Mesodermal cell (in vitro differentiated cells): Measurements from ENCODE around the gene UIMC1.

Experiments
- H3K27ac ChIP-seq: 2 replicates; pipeline ENCODE4 v1.7.0; 2013; ENCODE audit warnings: mild to moderate bottlenecking, low read depth, low read length, moderate library complexity; ENCODE audit not compliant: severe bottlenecking
- H3K36me3 ChIP-seq: 2 replicates; pipeline ENCODE4 v1.7.1; 2013; ENCODE audit warnings: mild to moderate bottlenecking, low read length, moderate library complexity; ENCODE audit not compliant: control insufficient read depth, insufficient read depth
- H3K4me1 ChIP-seq: one replicate; pipeline ENCODE4 v1.7.1; 2013; ENCODE audit warnings: mild to moderate bottlenecking, low read length; ENCODE audit not compliant: insufficient read depth, control insufficient read depth, poor library complexity, severe bottlenecking
- H3K4me3 ChIP-seq: 2 replicates; pipeline ENCODE4 v1.7.0; 2013; ENCODE audit warnings: low read length, control low read depth, mild to moderate bottlenecking; ENCODE audit not compliant: insufficient read depth, poor library complexity, severe bottlenecking; ENCODE audit errors: extremely low read depth
- H3K9me3 ChIP-seq: 2 replicates; pipeline ENCODE4 v1.7.1; 2013; ENCODE audit warnings: mild to moderate bottlenecking, low read length, moderate library complexity; ENCODE audit not compliant: control insufficient read depth
- WGBS, 2 experiments: methylation state at CpG; one replicate each; pipeline ENCODE4 v1.1.5; 2013; ENCODE audit warnings: missing lambda C conversion rate in 2 of 2; ENCODE audit not compliant: insufficient coverage in 2 of 2; 5-methylcytosine and 5-hydroxymethylcytosine counted together

UIMC1 gene

DNA sequence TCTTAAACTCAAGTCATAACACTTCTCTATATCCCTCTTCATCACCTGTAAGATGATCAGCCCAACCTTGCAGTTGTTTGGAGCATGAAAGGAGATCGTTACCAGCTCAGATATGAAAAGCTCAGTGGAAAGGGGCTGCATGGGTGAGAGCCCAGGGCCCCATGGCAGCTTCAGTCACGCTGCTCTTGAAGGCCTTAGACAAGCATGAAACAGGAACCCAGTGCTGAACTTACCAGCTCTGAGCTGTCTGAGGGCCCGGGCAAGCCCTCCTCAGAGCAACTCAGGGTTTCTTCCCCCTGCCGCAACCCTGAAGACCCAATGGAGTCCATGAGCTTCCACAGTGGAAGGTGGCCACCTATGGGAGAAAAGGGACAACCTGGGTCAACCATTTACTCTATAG, 110.7 kb downstream of the UIMC1 start:
- H3K9me3 ChIP-seq, result no peaks in the 10 kb centered on the region
- H3K27ac ChIP-seq, result no peak overlapping the region
- no peaks in the 10 kb centered on the region for H3K4me1 ChIP-seq
- H3K4me3 ChIP-seq, result no peak overlapping the region
- 84 to 88% methylated on average over 3 to 4 of the region's 4 CpGs for WGBS, 2 experiments
- peaks cover 2% of the 10 kb centered on the region for H3K36me3 ChIP-seq

DNA sequence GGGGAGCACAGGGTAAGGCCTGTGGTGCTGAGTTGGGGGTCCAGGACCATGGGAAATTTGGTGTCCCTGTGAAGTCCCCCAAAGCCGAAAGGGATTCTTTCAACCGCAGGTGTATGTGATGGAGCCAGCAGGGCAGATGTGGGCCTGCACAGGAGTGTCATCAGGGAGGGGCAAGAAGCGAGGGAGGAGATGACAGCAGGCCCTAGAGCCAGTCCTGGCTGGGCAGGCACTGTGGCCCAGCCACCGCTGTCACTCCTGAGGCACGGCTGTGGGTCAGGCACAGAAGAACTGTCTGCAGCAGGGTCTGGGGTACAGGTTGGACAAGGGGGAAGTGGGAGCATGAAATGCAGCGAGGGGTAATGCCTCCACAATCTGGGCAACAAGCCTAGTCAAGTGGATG, 112.3 kb downstream of the UIMC1 start:
- Histone ChIP-seq H3K4me3 (no peak overlapping the region), H3K4me1 (no peaks in the 10 kb centered on the region)
- WGBS, 2 experiments, result 90 to 92% methylated on average over 5 to 6 of the region's 6 CpGs

DNA sequence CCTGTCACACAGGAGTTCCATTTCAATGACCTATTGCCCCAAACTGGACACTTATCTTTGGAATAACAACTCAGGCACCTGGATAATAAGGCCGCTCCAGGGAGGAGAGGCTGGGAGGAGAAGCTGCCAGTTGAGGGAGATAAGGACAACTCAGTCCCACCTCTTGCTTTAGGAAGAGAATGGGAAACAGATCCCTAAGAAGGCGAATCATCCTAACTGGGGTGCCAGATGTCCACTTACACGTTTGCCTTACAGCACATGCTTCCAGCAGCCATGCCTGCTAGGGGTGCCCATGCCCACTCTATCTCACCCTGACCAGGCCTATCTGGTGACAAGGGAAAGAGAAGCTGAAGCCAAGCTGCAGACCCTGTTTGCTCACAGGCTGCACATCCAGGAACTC, 113.9 kb downstream of the UIMC1 start:
- no peak overlapping the region for H3K4me3 ChIP-seq
- H3K4me1 ChIP-seq, result no peaks in the 10 kb centered on the region
- no peaks in the 10 kb centered on the region for H3K9me3 ChIP-seq
- 86 to 88% methylated on average over 3 of the region's 3 CpGs for WGBS, 2 experiments
- H3K36me3 ChIP-seq, result no peaks in the 10 kb centered on the region
- H3K27ac ChIP-seq, result no peak overlapping the region

More for the DNA sequence above, 112.3 kb downstream of the UIMC1 start:
- Histone ChIP-seq H3K36me3 (no peaks in the 10 kb centered on the region), H3K27ac (no peak overlapping the region), H3K9me3 (no peaks in the 10 kb centered on the region)

DNA sequence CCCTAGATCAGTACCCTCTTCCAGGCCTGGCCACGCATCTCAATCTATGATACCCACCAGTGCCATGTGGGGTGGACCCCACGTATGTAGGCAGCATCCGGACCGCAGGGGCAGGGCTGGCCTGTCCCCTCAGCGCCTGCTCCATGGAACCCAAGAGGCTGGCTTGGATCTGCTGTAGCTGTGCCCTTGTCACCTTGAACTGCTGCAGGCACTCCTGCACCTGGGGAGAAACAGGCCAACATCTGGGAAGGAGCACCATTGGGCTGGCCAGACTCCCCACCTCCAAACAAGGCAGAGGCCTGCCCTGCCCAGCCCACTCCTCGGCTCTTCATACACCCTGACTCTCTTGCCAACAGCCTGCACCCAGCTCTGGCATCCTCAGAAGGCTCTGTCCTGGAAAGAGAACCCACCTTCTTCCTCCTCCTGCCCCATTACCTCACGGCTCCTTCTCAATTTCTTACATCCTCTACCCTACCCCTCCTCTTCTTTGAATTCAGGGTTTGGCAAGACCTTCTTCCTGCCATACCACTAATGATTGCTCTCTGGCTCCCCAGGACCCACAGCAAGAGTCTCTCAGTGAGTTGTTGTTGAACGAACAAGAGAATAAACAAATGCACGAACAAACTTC, 115.1 kb downstream of the UIMC1 start:
- no peak overlapping the region for H3K4me3 ChIP-seq
- WGBS, 2 experiments, result 88 to 89% methylated on average over 9 of the region's 9 CpGs
- H3K27ac ChIP-seq, result no peak overlapping the region
- H3K36me3 ChIP-seq, result no peaks in the 10 kb centered on the region
- no peaks in the 10 kb centered on the region for H3K9me3 ChIP-seq
- H3K4me1 ChIP-seq, result no peaks in the 10 kb centered on the region

DNA sequence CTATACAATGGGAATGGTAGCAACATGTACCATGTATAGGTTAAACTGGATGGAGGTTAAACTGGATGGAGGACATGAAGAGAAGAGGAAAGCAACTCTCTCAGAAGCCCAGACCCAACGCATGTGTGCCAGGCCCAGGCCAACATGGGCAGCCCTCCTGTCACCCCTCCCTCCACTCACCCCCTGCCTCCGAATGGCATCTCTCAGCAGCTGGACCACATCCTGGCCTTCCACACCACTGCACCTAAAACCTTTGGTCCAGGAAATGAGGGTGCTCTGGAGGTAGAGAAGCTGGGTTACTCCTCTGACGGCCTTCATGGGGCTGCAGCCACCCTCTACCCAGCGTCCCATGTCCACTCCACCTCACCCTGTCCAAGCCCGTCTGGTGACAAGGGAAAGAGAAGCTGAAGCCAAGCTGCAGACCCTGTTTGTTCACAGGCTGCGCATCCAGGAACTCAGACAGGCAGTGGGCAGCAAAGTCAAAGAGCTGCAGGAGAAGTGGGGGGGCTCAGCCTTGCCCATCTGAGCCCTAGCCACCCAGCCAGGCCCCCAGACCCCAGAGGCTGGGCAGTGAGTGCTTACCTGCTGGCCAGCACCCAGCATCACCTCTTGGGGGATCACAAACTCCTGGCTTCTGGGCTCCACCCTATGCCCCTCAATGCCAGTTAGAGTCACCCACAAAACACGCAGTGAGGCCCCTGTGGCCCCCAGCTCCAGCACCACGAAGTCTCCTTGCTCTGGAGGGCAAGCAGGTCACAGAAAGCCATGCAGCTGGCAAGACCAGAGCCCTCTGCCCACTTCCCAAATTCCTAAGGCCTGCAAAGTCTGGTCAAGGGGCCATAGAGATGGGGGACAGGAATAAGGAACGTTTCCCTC, 115.9 kb downstream of the UIMC1 start:
- H3K4me3 ChIP-seq, result no peak overlapping the region
- no peaks in the 10 kb centered on the region for H3K9me3 ChIP-seq
- no peak overlapping the region for H3K27ac ChIP-seq
- H3K4me1 ChIP-seq, result no peaks in the 10 kb centered on the region
- H3K36me3 ChIP-seq, result no peaks in the 10 kb centered on the region
- 81 to 85% methylated on average over 5 to 6 of the region's 9 CpGs for WGBS, 2 experiments

- H3K4me3 ChIP-seq, result no peak overlapping the region
- H3K9me3 ChIP-seq, result no peaks in the 10 kb centered on the region
- 91 to 92% methylated on average over 23 of the region's 24 CpGs for WGBS, 2 experiments
- H3K27ac ChIP-seq, result no peak overlapping the region
- no peaks in the 10 kb centered on the region for H3K36me3 ChIP-seq
- H3K4me1 ChIP-seq, result peaks cover 1% of the 10 kb centered on the region
Measured at GRCh38 chr5:176889321-176890280, 117.0 kb downstream of the UIMC1 start.

- H3K27ac ChIP-seq, result no peak overlapping the region
- 75% methylated on average over 1 of the region's 1 CpG for WGBS, 2 experiments
Measured at GRCh38 chr5:176888865-176889165, 117.8 kb downstream of the UIMC1 start.

DNA sequence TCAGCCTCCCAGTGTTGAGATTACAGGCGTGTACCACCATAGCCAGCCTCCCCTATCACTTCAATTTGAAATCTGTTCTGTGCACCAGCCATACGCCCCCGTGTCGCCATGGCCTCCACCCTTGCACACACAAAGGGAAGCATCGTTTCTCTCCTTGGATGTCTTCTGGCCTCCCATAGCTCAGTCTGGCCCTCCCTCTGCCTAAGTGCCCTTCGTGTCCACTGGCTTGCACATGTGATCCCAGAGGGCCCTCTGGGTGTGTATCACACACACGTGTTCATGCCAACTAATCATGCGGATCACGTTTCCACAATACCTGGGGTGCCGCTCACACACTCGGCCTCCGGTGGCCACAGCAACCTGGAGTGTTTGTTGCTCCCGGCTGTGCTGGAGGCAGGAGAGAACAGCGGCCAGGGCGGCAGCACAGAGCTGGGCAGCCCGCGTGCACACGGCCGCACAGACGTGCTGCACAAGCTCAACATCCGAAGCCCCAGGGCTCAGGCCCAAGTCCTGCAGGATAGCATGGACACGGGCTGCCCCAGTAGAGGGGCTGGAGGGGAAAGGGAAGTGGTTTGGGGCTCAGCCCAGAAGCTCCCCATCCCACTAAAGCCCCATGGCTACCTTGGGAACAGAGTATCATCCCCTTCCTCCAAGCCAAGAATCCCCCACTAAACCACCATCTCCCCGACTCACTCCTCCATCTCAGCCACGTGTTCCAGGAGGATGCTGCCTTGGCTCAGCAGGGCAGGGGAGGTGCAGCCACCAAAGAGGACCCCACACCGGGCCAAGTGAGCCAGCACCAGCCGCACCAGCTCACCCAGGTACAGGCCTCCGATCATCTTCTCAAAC, 118.3 kb downstream of the UIMC1 start:
- WGBS, 2 experiments, result 90 to 93% methylated on average over 22 to 25 of the region's 27 CpGs
- Histone ChIP-seq H3K27ac (no peak overlapping the region), H3K4me1 (peaks cover 4% of the 10 kb centered on the region), H3K36me3 (no peaks in the 10 kb centered on the region), H3K4me3 (no peak overlapping the region), H3K9me3 (no peaks in the 10 kb centered on the region)

More at GRCh38 chr5:176888865-176889165, 117.8 kb downstream of the UIMC1 start:
- no peaks in the 10 kb centered on the region for H3K9me3 ChIP-seq
- no peaks in the 10 kb centered on the region for H3K36me3 ChIP-seq
- H3K4me3 ChIP-seq, result no peak overlapping the region
- H3K4me1 ChIP-seq, result peaks cover 4% of the 10 kb centered on the region

GRCh38 chr5:176887252-176887849, 119.2 kb downstream of the UIMC1 start:
- Histone ChIP-seq H3K4me1 (peaks cover 4% of the 10 kb centered on the region), H3K27ac (no peak overlapping the region), H3K4me3 (no peak overlapping the region), H3K36me3 (no peaks in the 10 kb centered on the region), H3K9me3 (no peaks in the 10 kb centered on the region)
- 92 to 93% methylated on average over 27 of the region's 28 CpGs for WGBS, 2 experiments
